Measurements from ENCODE around the gene MUC4.
"Not testable (repeated sequence)": the region's sequence is repeated elsewhere in the genome, so short reads cannot be mapped to it uniquely, and the experiment has no call there.

Gene MUC4

GRCh38 chr3:195711091-195711812 lies 100.5 kb downstream of the MUC4 start:
- DNase-seq = not testable (repeated sequence)

GRCh38 chr3:195710126-195710905 lies 101.4 kb downstream of the MUC4 start:
- not testable (repeated sequence) for DNase-seq

- no peak for DNase-seq
Observed at GRCh38 chr3:195709676-195710085, 102.0 kb downstream of the MUC4 start.

GRCh38 chr3:195708626-195709481 lies 102.9 kb downstream of the MUC4 start:
- DNase-seq = no peak

GRCh38 chr3:195708061-195708460 lies 103.7 kb downstream of the MUC4 start:
- no peak for DNase-seq

GRCh38 chr3:195705081-195705991 lies 106.4 kb downstream of the MUC4 start:
- DNase-seq = no peak

- no peak for DNase-seq
Observed at GRCh38 chr3:195704433-195704999, 107.2 kb downstream of the MUC4 start.

- DNase-seq = no peak
Observed at GRCh38 chr3:195703776-195704175, 108.0 kb downstream of the MUC4 start.

- no peak for DNase-seq
Observed at GRCh38 chr3:195701042-195701915, 110.5 kb downstream of the MUC4 start.

- no peak for DNase-seq
Observed at GRCh38 chr3:195700319-195700718, 111.4 kb downstream of the MUC4 start.

- DNase-seq = no peak
Observed at GRCh38 chr3:195699860-195700259, 111.9 kb downstream of the MUC4 start.

- DNase-seq = no peak
Observed at GRCh38 chr3:195699388-195699771, 112.3 kb downstream of the MUC4 start.

GRCh38 chr3:195698647-195699387 lies 112.9 kb downstream of the MUC4 start:
- no peak for DNase-seq

- no peak for DNase-seq
Observed at GRCh38 chr3:195698325-195698646, 113.4 kb downstream of the MUC4 start.

- no peak for DNase-seq
Observed at GRCh38 chr3:195697582-195698324, 114.0 kb downstream of the MUC4 start.
